Activated CD8-positive, alpha-beta memory T cell treated with anti-CD3 and anti-CD28 coated beads, Interleukin-2, amount 10 ng/mL, durations not matched to agents 7 days and 5 days (primary cell): ENCODE measurements around the gene KLF13. TPM values are rescaled to one million over a fixed set of nuclear protein-coding genes. Genes with fewer than 3 reads are reported as not detected.

Source experiments
- ATAC-seq: fragments of 150-1000 bp; cut with Tn5 transposase; one replicate; pipeline ENCODE4 v1.10.0; 2021; ENCODE audit warnings: moderate library complexity
- CTCF ChIA-PET: fragments of 350-600 bp; sonication (Branson Sonifier 250); formaldehyde crosslinking; loops from one replicate; lab custom pipeline; 2021; ENCODE audit warnings: antibody characterized with exemption; lab: Charles Lee
- DNase-seq: peaks from one replicate; pipeline ENCODE4 v3.0.0-alpha.2; 2020
- H3K27ac Mint-ChIP-seq: one replicate; pipeline ENCODE4 v1.8.0; 2021; ENCODE audit warnings: mild to moderate bottlenecking, mixed read lengths
- H3K27me3 Mint-ChIP-seq: one replicate; pipeline ENCODE4 v1.8.0; 2021; ENCODE audit warnings: mixed read lengths
- H3K36me3 Mint-ChIP-seq: one replicate; pipeline ENCODE4 v1.8.0; 2021; ENCODE audit warnings: mild to moderate bottlenecking, mixed read lengths
- H3K4me1 Mint-ChIP-seq: one replicate; pipeline ENCODE4 v1.8.0; 2021; ENCODE audit warnings: mixed read lengths
- H3K4me3 Mint-ChIP-seq: one replicate; pipeline ENCODE4 v1.8.0; 2021; ENCODE audit warnings: mild to moderate bottlenecking, moderate library complexity, mixed read lengths
- H3K9me3 Mint-ChIP-seq: one replicate; pipeline ENCODE4 v1.8.0; 2022; ENCODE audit warnings: low read depth, mixed read lengths
- total RNA-seq, 2 experiments: library from RNA; stranded (reverse); gene quantifications; one replicate each; pipeline ENCODE4 v1.2.3, GENCODE V29; 2021

Gene KLF13
- total RNA-seq, 2 experiments from 2014 or later, result 163 to 206 TPM

- DNase-seq (no peak), ATAC-seq (no peak)
- H3K27me3 Mint-ChIP-seq, result no peaks in the 10 kb centered on the region
- H3K4me3 Mint-ChIP-seq, result no peak overlapping the region
- H3K36me3 Mint-ChIP-seq, result peaks cover 37% of the 10 kb centered on the region
- peaks cover 45% of the 10 kb centered on the region for H3K4me1 Mint-ChIP-seq
- CTCF ChIA-PET, result interaction anchor here (0.7 to 1.9 kb wide), 5 partner anchors 12 to 101 kb away, joined by 3 to 9 read pairs (median 3); no protein-coding TSS in a partner anchor
- H3K27ac Mint-ChIP-seq, result peak overlapping the region; percentile 52
- no peaks in the 10 kb centered on the region for H3K9me3 Mint-ChIP-seq
These were observed 55.4 kb downstream of the KLF13 start for GRCh38 chr15:31381801-31382712.

GRCh38 chr15:31382713-31383045 is 56.0 kb downstream of the KLF13 start:
- Mint-ChIP-seq H3K9me3 (no peaks in the 10 kb centered on the region), H3K4me1 (peaks cover 44% of the 10 kb centered on the region), H3K27me3 (no peaks in the 10 kb centered on the region), H3K4me3 (no peak overlapping the region), H3K36me3 (peaks cover 37% of the 10 kb centered on the region), H3K27ac (peak overlapping the region; percentile 26)
- CTCF ChIA-PET, result interaction anchor here (0.7 to 1.7 kb wide), 5 partner anchors 10 to 100 kb away, joined by 3 to 5 read pairs (median 3); no protein-coding TSS in a partner anchor
- DNase-seq, result no peak
- no peak for ATAC-seq

DNA sequence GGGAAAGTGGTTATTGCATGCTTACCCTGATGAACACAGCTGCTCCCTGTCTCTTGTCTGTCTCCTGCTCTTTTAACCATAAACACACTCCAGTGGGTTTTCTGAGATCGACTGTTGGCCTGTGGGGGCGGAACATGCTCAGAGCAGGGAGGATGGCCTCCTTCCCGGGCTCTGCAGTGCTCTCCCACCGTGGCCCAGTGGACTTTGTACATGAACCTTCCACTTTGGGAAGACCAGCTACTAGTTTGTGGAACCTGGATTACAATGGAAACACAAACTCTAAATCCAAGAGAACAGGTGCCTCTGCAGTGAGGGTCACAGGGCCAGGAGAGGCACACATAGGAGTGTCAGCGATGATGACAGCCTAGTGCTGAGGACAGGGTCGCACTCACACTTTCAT is 56.5 kb downstream of the KLF13 start:
- Mint-ChIP-seq H3K4me1 (peaks cover 44% of the 10 kb centered on the region), H3K9me3 (no peaks in the 10 kb centered on the region), H3K4me3 (no peak overlapping the region), H3K27ac (no peak overlapping the region), H3K27me3 (no peaks in the 10 kb centered on the region), H3K36me3 (peaks cover 36% of the 10 kb centered on the region)
- ATAC-seq, result no peak
- DNase-seq, result no peak
- CTCF ChIA-PET, result interaction anchor here (1.0 to 1.7 kb wide), 5 partner anchors 9 to 99 kb away, joined by 3 to 5 read pairs (median 3); no protein-coding TSS in a partner anchor

DNA sequence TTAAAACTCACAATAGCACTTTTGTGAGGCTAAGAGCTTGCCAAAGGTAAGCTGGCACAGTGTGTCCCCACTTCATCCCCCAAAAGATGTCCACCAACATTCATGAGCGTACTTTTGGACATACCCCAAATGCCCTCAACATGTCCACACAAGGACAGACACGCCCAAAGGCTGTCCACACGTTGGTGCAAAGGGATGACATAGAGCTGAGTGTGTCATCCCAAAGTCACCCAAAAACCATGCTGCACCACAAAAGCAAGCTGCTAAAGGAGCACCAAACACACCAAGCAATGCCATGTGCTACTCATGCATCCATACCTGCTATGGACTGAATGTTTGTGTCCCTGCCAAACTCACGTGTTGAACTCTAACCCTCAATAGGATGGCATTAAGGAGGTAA is 57.9 kb downstream of the KLF13 start:
- Mint-ChIP-seq H3K27me3 (no peaks in the 10 kb centered on the region), H3K27ac (no peak overlapping the region), H3K4me3 (no peak overlapping the region), H3K4me1 (peaks cover 47% of the 10 kb centered on the region), H3K9me3 (no peaks in the 10 kb centered on the region), H3K36me3 (peaks cover 34% of the 10 kb centered on the region)
- DNase-seq (no peak), ATAC-seq (no peak)
- CTCF ChIA-PET, result interaction anchor here (1.3 to 1.7 kb wide), 5 partner anchors 12 to 54 kb away, joined by 3 to 5 read pairs (median 3); no protein-coding TSS in a partner anchor

DNA sequence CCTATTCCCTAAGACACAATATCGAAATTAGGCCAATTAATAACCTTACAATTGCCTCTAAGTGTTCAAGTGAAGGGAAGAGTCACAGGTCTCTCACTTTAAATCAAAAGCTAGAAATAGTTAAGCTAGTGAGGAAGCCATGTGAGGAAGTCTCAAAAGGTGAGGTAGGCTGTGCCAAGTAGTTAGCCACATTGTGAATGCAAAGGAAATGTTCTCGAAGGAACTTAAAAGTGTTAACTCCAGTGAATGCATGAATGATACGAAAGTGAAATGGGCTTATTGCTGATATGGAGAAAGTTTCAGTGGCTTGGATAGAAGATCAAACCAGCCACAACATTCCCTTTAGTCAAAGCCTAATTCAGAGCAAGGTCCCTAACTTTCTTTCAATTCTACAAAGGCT is 59.1 kb downstream of the KLF13 start:
- H3K27me3 Mint-ChIP-seq, result no peaks in the 10 kb centered on the region
- CTCF ChIA-PET, result interaction anchor here (0.7 to 1.6 kb wide), 7 partner anchors 11 to 171 kb away, joined by 3 to 8 read pairs (median 4); no protein-coding TSS in a partner anchor
- H3K27ac Mint-ChIP-seq, result peak overlapping the region; percentile 65
- ATAC-seq (no peak), DNase-seq (no peak)
- H3K4me1 Mint-ChIP-seq, result peaks cover 57% of the 10 kb centered on the region
- H3K4me3 Mint-ChIP-seq, result no peak overlapping the region
- H3K36me3 Mint-ChIP-seq, result peaks cover 34% of the 10 kb centered on the region
- no peaks in the 10 kb centered on the region for H3K9me3 Mint-ChIP-seq

DNA sequence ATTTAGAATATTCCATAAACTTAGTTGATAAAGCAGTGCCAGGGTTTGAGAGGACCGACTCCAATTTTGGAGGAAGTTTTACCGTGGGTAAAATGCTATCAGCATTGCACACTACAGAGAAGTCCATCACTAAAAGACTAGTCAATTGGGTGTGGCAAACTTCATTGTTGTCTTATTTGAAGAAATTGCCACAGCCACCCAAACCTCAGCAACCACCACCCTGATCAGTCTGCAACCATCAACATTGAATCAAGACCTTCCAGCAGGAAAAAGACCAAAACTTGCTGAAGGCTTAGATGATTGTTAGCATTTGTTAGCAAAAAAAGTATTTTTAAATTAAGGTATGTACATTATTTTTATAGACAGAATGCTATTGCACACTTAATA is 60.5 kb downstream of the KLF13 start:
- Mint-ChIP-seq H3K27me3 (no peaks in the 10 kb centered on the region), H3K9me3 (no peaks in the 10 kb centered on the region), H3K36me3 (peaks cover 30% of the 10 kb centered on the region), H3K4me1 (peaks cover 59% of the 10 kb centered on the region), H3K4me3 (no peak overlapping the region), H3K27ac (peak overlapping the region; percentile 90)
- CTCF ChIA-PET, result interaction anchor here (1.1 to 1.6 kb wide), 3 partner anchors 19 to 171 kb away, joined by 3 to 8 read pairs (median 4); no protein-coding TSS in a partner anchor
- ATAC-seq (peak; percentile 41), DNase-seq (peak; percentile 84)

DNA sequence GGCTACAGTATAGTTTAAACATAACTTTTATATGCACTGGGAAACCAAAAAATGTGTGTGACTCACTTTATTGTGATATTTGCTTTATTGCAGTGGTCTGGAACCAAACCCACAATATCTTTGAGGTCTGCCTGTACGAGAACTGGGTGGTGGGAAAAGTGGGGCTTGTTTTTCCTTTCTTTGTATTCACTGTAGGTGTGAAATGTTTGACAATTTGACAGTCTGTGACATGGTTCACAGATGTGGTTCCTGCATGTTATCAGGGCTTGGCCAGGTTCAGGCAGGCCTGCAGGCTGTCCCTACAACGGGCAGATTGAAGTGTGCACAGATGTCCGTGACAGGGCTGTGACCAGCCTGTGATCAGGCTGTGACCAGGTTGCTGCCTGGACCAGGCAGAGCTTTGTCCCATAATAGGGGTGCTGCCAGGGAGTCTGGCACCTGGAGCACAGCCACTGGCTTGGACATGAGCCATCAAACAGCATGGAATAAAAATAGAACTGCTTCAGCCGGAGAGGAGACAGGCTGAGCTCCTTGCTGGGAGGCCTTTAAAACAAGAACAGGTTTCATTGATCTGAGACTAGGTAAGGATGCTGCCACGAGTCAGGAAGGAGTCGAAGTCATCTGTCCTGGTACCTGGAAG is 61.0 kb downstream of the KLF13 start:
- Mint-ChIP-seq H3K27me3 (no peaks in the 10 kb centered on the region), H3K36me3 (peaks cover 30% of the 10 kb centered on the region), H3K4me1 (peaks cover 58% of the 10 kb centered on the region), H3K9me3 (no peaks in the 10 kb centered on the region), H3K27ac (peak overlapping the region; percentile 90), H3K4me3 (peak overlapping the region; percentile 46)
- CTCF ChIA-PET, result interaction anchor here (0.7 to 1.1 kb wide), 5 partner anchors 10 to 172 kb away, joined by 3 to 5 read pairs (median 4); no protein-coding TSS in a partner anchor
- DNase-seq (peak; percentile 67), ATAC-seq (peak; percentile 47)

GRCh38 chr15:31389576-31389975 is 62.9 kb downstream of the KLF13 start:
- DNase-seq (peak; percentile 40), ATAC-seq (no peak)
- CTCF ChIA-PET, result interaction anchor here (0.7 to 1.8 kb wide), 5 partner anchors 12 to 66 kb away, joined by 3 to 7 read pairs (median 3); no protein-coding TSS in a partner anchor
- Mint-ChIP-seq H3K4me1 (peaks cover 65% of the 10 kb centered on the region), H3K36me3 (peaks cover 27% of the 10 kb centered on the region), H3K27me3 (no peaks in the 10 kb centered on the region), H3K4me3 (peak overlapping the region; percentile 18), H3K27ac (peak overlapping the region; percentile 56), H3K9me3 (no peaks in the 10 kb centered on the region)

DNA sequence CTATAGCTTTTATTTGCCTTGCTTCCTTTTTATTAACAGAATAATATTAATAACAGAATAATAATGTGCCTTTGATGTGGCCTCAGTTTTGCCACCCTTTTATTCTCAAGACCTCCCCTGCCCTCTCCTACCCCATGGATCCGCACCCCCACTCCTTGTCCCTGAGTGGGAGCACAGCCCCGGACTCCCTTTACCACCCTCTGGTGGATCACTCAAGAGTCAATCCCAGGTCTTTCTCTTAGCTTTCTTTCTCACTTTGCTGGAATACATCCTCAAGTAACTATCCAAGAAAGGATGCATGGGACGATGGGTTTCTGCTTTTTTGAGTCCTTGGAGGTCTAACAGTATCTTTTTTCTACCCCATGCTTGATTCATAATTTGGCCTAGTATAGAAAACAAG is 63.4 kb downstream of the KLF13 start:
- Mint-ChIP-seq H3K27me3 (no peaks in the 10 kb centered on the region), H3K36me3 (peaks cover 24% of the 10 kb centered on the region), H3K9me3 (no peaks in the 10 kb centered on the region), H3K4me1 (peaks cover 64% of the 10 kb centered on the region), H3K27ac (no peak overlapping the region), H3K4me3 (peak overlapping the region; percentile 8)
- CTCF ChIA-PET, result interaction anchor here (1.0 to 1.8 kb wide), 3 partner anchors 12 to 45 kb away, joined by 3 to 7 read pairs (median 3); no protein-coding TSS in a partner anchor
- ATAC-seq (no peak), DNase-seq (no peak)

GRCh38 chr15:31390777-31391486 is 64.3 kb downstream of the KLF13 start:
- no peak for ATAC-seq
- H3K27ac Mint-ChIP-seq, result peak overlapping the region; percentile 30
- H3K4me3 Mint-ChIP-seq, result peak overlapping the region; percentile 8
- peaks cover 59% of the 10 kb centered on the region for H3K4me1 Mint-ChIP-seq
- no peaks in the 10 kb centered on the region for H3K9me3 Mint-ChIP-seq
- peaks cover 20% of the 10 kb centered on the region for H3K36me3 Mint-ChIP-seq
- CTCF ChIA-PET, result interaction anchor here (1.4 to 2.4 kb wide), 4 partner anchors 13 to 98 kb away, joined by 3 to 9 read pairs (median 6); no protein-coding TSS in a partner anchor
- DNase-seq, result peak; percentile 39
- no peaks in the 10 kb centered on the region for H3K27me3 Mint-ChIP-seq

- Mint-ChIP-seq H3K27me3 (no peaks in the 10 kb centered on the region), H3K27ac (peak overlapping the region; percentile 92), H3K9me3 (no peaks in the 10 kb centered on the region), H3K36me3 (peaks cover 18% of the 10 kb centered on the region), H3K4me3 (peak overlapping the region; percentile 91), H3K4me1 (peaks cover 56% of the 10 kb centered on the region)
- CTCF ChIA-PET, result interaction anchor here (0.7 to 5.5 kb wide), 13 partner anchors 9 to 97 kb away, joined by 3 to 57 read pairs (median 4); no protein-coding TSS in a partner anchor
- DNase-seq (peak; percentile 90), ATAC-seq (peak; percentile 86)
These were observed 65.3 kb downstream of the KLF13 start for GRCh38 chr15:31391687-31392671.
